HG03139 (cell line): Measurements from ENCODE around the gene HSF4.

Source experiments
- ATAC-seq: cut with Tn5 transposase; IDR thresholded peaks from one replicate; pipeline ENCODE4 v1.9.1; 2021; ENCODE audit not compliant: unreplicated experiment

The HSF4 gene

GRCh38 chr16:67166598-67167168 lies 2.1 kb downstream of the HSF4 start:
- no peak for ATAC-seq

DNA sequence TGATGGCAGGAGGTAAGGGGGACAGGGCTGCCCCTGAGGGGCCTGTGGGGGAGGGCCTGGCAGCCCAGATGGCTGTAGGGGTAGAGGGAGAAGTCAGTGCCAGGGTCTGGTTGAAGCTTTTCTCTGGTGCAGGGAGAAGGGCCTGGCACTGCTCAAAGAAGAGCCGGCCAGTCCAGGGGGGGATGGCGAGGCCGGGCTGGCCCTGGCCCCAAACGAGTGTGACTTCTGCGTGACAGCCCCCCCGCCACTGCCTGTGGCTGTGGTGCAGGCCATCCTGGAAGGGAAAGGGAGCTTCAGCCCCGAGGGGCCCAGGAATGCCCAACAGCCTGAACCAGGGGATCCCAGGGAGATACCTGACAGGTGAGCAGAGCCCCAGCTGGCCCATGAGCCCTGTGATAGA lies 3.0 kb downstream of the HSF4 start:
- no peak for ATAC-seq

DNA sequence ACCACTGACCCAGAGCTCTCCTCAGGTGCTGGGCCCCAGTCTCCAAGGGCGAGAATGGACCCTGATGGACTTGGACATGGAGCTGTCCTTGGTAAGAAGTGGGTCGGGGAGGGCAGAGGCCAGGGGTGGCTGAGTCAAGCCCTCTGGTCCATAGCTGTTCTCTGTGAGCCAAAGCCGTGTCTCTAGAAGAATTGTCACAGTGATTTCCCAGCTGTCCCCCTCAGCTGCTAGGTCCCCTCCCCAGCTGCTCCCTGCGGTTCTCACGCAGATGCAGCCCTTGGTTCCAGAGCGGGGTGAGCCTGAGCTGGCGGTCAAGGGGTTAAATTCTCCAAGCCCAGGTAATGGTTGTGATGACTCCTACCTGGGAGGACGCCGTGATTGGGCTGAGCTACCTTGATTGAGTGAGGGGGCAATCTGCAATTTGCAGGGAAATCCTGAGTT lies 4.5 kb downstream of the HSF4 start:
- no peak for ATAC-seq

- ATAC-seq: no peak
Observed at GRCh38 chr16:67169642-67170167, 5.2 kb downstream of the HSF4 start.

DNA sequence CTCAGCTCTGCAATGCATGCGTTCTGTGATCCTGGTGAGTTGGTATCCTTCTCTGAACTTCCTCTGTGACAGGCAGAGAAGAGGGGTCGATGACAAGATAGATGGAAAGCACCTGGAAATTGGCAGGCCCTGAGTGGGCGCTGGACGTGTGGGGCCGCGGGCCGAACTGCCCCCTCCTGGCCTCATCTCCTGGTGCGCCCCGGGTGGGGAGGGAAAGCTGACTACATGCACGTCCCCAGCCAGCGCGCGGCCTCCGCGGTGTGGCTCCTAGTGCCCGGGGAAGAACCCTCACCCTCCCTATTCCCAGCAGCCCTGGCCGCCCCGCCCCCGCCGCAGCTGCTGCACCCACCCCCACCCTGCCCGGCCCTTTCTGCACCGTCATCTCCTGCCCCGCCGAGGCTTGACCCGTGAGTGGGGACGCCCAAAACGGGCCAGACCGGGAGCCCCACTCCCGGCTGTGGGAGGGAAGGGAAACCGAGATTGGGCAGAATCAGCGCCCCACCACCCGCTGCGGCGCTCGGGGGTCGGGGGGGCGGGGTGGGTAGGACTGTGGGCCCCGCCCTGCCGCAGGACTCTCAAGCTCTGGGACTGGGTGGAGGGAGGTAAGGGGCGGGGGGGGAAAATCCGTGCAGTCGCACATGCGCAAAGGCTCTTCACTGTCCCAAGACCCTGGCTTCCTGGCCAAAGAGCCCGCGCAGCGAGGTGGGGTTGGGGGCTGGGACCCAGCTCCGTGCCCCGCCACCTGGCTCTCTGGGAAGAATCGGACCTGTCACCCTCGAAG lies 5.8 kb downstream of the HSF4 start, which contains the start of gene NOL3:
Gene NOL3 (plus strand): TSS at position 371 of the 781 bp plus-strand sequence.
- ATAC-seq: peak; percentile 36

DNA sequence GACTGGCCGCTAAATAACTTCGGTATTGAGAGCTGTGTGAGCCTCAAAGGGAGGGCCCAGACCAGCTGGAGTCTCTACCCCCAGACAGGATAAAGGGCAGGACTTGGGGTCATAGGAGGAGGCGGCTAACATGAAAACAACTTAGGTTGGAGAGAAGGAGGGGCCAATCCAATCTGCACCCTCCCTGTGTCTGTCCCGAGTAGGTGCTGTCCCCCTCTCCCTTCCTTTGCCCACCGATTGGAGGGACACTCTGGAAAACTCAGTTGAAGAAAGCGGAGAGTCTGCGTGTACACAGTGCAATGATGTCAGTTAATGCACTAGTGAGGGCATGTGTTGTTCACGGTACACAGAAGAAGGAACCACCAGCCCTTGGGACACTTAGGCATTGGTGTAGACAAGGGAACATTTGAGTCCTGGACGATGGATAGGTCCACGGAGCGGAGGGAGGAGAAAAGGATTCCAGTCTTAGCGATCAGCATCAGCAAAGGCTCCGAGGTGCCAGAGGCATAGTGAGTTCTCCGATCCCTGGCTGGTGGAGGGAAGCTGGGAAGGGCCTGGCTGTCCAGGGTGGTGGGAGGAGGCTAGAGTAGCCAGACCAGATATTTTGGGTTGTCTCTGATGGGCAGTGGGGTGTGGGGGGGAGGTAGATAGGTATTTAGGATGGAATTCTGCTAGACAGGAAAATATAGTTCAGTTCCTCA lies 6.6 kb downstream of the HSF4 start:
- peak; percentile 4 for ATAC-seq

GRCh38 chr16:67173323-67173722 lies 8.8 kb downstream of the HSF4 start:
- ATAC-seq: no peak

- no peak for ATAC-seq
Observed at GRCh38 chr16:67173808-67174705, 9.5 kb downstream of the HSF4 start.

DNA sequence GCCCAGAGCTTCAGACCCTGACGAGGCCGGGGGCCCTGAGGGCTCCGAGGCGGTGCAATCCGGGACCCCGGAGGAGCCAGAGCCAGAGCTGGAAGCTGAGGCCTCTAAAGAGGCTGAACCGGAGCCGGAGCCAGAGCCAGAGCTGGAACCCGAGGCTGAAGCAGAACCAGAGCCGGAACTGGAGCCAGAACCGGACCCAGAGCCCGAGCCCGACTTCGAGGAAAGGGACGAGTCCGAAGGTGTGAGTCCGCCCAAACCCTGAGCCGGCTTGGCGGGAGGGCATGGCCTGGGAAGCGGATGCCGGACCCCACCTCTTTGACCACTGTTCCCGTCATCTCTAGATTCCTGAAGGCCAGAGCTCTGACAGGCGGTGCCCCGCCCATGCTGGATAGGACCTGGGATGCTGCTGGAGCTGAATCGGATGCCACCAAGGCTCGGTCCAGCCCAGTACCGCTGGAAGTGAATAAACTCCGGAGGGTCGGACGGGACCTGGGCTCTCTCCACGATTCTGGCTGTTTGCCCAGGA lies 10.2 kb downstream of the HSF4 start:
- ATAC-seq: no peak

DNA sequence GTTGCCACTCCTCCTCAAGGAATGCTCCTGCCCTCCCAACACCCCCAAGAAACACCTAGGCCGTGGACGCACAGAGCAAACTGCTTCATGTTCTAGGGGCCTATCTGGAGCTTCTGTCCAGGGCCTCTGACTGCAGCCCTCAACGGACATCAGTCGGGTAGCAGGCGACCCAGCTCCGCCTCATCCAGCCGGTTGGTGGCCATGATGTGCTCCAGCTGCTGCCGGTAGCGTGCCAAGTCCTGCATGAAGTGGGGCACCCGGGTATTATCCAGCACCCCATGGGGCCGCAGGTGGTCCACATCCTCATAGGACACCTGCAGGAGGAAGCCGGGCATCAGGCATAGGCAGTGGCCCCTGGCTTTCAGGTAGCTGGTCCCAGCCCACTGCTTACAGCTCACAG lies 12.1 kb downstream of the HSF4 start:
- ATAC-seq: no peak

GRCh38 chr16:67177743-67178699 lies 13.5 kb downstream of the HSF4 start:
- no peak for ATAC-seq

GRCh38 chr16:67179421-67180080 lies 15.0 kb downstream of the HSF4 start:
- ATAC-seq: no peak

DNA sequence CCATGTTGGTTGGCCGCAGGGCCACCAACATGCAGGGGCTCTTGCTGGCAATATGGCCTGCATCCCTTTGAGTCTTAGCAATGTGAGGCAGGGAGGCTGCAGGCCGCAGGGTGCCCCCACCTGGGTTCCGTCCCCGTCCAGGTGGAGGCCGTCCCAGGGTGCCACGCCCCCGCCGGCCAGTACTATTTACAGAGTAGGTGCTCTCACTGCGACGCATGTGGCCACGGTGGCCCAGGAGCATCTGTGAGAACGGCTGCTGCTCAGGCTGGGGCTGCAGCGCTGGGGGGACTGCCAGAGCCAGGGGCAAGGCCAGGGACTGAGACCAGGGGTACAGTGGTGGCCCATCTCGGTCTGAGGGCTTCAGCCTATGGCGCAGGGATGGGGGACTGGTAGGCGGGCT lies 15.6 kb downstream of the HSF4 start:
- ATAC-seq: no peak

DNA sequence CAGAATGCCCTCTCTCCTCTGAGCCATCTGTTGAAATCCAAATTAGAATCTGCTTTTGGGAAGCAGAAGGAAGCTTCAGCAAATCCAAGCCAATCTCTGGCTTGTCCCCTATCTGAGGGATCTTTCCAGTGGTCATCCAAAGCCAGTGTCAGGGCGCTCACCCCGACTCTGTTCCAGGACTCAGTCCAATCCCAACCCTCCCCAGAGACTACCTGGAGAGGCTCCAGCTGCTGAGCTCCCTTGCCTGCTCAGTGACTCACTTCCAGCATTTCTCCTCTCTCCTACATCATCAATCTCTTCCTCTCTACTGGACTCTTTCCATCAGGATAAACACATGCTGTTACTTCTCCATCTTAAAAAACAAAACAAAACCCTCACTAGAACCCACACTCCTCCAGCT lies 16.8 kb downstream of the HSF4 start:
- ATAC-seq: no peak

DNA sequence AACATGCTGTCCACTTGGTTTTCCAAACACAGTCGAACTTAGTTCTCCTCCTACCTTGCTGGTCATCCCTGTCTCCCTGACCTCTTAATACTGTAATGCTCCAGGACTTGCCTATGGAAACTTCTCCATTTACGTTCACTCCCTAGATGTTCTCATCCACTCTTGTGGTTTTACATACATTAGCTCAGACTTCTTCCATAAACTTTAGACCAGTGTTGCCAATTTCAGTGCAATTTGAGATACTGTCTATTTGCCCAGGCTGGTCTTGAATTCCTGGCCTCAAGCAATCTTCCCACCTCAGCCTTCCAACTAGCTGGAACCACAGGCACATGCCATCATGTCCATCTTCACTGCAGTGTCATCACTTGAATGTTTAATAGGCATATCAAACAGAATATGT lies 17.7 kb downstream of the HSF4 start:
- no peak for ATAC-seq

- no peak for ATAC-seq
Observed at GRCh38 chr16:67183284-67183626, 18.7 kb downstream of the HSF4 start.

- ATAC-seq: peak; percentile 93
Observed at GRCh38 chr16:67183627-67184452, 19.3 kb downstream of the HSF4 start, which contains the start of gene MATCAP1. TSS of gene MATCAP1 (minus strand) at chr16:67183963. CDS start at chr16:67180610, 3,353 bp downstream.

GRCh38 chr16:67184453-67184994 lies 20.0 kb downstream of the HSF4 start:
- no peak for ATAC-seq
